ENCODE results near the gene DSCAM.
"Not testable (repeated sequence)": the region's sequence is repeated elsewhere in the genome, so short reads cannot be mapped to it uniquely, and the experiment has no call there.

The DSCAM gene

DNA sequence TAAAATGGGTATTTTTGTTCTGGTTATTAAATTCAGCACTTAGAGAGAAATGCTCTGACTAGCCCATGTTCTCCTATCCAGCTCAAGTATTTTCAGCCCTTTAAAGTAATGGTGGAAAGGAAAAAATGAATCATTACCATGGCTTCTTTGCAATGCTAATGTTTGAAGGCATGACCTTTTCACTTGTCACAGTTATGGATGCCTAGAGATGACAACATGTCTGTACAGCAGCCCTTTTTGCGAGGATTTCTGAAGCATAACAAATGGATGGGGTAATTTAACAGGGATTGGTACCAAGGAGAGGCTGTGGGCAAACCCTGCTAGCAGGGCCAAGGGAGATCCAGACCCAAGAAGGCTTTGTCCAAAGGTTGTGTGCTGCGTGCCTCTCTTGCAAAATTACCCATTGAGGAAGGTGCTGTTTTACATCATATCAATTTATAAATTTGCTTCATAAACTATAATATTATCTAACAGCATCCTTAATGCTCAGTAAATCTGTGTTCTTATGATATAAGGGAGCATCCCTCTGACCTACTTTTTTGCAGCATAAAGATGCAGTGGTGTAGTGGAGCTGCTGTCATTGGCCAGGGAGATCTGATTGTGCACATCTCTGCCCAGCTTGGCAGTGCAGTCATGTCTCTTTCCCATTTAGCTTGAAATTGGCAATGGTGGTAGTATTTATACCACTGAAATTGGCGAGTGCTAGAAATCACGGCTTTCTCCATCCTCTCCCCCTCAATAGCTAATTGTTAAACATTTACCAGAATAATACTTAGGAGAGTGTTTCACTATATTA, 652.6 kb downstream of the DSCAM start:
- in situ Hi-C loops (cut with MboI; ENCODE audit: low sequenced_read_pairs), result no loop called here

DNA sequence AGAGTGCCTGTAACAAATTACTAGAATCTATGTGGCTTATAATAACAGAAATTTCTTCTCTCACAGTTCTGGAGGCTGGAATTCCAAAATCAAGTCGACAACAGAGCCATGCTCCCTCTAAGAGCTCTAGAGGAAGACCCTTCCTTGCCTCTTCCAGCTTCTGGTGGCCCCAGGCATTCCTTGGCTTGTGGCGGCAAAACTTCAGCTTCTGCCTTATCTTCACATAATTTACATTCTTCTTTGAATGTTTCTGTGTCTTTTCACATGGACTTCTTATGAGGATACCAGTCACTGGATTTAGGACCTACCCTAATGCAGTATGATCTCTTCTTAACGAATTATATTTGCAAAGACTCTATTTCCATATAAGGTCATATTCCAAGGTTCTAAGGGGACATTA, 655.3 kb downstream of the DSCAM start:
- in situ Hi-C loops (cut with MboI; ENCODE audit: low sequenced_read_pairs), result no loop called here

DNA sequence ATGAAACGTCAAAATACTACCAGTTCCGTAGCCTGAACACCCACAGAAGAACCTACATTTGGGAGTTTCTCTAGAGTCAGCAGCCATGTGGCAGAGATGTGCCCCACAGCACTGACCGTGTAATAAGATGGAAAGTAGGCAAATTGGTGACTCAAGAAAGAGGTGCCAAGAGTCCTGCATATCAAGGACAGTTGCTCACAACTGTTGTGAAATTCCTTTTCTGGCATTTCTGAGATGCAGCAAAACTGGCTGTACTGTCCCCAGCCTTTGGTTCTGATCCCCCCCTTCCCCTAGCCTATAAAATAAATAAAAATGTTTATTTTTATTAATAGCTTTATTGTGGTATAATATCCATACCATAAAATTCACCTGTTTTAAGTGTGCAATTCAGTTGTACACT, 655.8 kb downstream of the DSCAM start:
- in situ Hi-C loops (cut with MboI; ENCODE audit: low sequenced_read_pairs), result no loop called here

DNA sequence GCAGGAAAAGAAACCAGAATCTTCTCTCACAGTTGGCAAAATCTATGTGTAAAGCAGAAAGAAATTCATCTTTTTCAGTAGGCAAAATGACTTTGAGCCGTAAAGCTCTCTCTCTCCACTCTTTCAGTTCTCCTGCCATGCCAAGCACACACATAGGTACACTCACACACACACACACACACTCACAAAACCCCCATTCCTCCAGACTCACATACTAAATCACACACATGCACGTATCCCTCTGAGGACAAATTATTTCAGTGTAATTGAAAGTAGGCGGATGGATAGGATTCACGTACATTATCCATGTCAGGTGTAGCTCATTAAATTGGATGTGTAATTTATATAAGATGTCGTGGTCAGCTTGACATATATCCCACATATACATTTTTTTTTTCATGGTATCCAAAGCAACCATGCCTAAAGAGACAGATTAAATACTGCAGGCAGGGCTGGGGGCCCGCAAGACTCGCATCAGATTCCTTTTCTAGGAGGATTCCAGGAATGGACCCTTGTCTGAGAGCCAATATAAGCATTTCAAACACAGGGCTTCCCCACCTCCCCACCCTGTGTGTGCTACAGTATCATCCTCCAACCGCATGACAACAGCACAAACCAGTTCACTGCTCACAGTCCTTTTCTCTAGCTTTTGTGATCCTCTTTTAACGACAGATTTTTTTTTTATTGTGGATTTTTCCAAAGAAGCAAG, 658.9 kb downstream of the DSCAM start:
- in situ Hi-C loops (cut with MboI; ENCODE audit: low sequenced_read_pairs), result no loop called here

DNA sequence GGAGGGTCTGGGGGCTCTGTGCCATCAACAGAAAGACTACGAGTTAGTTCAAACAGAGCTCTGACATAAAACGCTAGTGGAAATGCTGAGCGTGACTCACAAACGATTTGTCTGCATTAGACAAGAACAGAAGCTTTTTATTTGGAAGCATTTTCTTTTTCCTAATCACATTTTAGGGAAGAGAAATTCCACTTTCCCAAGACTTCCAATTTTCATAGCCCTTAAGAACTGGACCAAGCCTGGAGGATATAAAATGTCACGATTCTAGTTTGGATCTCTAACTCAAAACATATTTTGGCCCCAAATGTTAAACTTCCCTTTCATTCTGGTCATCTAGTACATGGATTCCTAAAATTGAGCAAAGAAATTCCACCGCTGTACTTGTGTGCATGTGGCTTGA, 659.7 kb downstream of the DSCAM start:
- in situ Hi-C loops (cut with MboI; ENCODE audit: low sequenced_read_pairs), result no loop called here

DNA sequence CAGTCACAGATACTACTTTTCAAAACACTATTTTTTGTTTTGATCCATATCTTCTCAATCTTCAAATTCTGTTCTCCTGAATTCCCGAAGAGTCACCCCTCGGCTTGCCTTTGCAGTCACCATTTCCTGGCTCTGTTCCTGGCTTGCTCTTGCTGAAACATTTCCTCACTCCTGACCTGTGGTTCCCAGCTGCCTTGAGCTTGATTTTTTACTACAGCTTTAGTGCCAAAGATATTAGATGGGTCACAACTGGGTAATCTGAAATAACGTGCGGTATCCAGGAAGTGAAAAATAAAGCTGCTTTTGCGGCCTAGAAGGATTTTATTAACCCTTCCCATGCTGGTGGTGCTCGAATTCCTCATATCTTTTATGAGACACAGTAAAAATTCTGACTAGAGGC, 660.9 kb downstream of the DSCAM start:
- in situ Hi-C loops (cut with MboI; ENCODE audit: low sequenced_read_pairs), result no loop called here

DNA sequence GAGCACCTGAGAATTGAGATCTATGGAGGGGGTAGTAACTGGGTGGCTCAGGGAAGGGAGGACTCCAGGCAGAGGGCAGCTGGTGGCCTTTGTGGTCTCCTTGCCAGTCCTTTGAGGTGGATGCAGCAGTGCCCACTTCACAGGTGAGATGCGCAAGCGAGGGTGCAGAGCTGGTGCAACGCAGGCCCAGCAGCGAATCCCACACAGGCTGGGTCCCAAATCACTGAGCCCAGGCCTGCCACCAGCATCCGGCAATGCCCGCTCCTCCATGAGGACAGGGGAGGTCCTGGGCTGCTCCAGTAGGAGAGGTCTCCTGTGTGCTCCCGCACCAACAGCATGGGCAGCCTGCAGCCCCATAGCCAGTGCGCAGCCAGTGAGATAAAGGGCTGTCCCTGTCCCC, 661.8 kb downstream of the DSCAM start:
- in situ Hi-C loops (cut with MboI; ENCODE audit: low sequenced_read_pairs), result no loop called here

DNA sequence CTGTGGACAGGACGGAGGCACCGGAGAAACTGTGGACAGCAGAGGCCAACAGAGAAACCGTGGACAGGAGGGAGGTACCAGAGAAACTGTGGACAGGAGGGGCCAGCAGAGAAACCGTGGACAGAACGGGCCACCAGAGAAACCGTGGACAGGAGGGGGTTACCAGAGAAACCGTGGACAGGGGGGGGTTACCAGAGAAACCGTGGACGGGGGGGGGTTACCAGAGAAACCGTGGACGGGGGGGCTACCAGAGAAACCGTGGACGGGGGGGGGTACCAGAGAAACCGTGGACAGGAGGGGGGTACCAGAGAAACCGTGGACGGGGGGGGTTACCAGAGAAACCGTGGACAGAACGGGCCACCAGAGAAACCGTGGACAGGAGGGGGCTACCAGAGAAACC, 664.5 kb downstream of the DSCAM start:
- in situ Hi-C loops (cut with MboI; ENCODE audit: low sequenced_read_pairs), result not testable (repeated sequence)

DNA sequence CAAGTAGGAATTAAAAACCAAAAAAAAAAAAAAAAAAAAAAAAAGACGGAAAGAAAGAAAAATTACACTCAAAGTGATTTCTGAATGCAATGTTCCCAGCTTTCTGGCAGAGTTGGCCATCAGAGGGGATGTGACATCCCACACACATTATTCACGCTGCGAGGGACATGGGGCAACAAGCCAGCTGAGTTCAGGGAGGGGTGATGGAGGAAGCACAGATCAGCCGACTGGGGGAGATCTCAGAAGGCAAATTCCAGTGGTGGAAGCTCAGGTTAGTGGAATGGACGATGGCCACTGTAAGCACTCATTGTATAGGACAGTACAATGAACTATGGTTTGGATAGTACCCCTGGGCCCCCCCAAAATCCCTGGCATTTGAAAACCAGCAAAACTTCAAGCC, 667.8 kb downstream of the DSCAM start:
- in situ Hi-C loops (cut with MboI; ENCODE audit: low sequenced_read_pairs), result no loop called here

DNA sequence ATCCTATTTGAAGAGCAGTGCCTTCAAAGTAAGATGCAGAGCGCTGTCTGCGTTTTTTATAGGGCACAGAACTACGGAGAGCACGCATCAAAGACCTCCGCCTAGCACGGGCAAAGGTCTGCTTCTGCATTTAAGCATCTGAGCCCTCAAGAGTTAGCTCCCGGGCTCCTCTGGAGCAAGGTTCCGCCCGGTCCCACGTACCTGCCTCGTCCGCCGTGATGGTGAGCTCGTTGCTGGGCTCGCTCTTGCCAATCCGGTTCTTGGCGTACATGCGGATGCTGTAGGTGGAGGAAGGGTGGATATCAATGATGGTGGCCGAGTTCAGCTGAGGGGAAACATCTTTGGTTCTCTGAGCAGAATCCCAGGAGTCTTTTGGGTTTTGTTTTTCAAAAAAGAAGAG, 668.2 kb downstream of the DSCAM start:
- in situ Hi-C loops (cut with MboI; ENCODE audit: low sequenced_read_pairs), result no loop called here

DNA sequence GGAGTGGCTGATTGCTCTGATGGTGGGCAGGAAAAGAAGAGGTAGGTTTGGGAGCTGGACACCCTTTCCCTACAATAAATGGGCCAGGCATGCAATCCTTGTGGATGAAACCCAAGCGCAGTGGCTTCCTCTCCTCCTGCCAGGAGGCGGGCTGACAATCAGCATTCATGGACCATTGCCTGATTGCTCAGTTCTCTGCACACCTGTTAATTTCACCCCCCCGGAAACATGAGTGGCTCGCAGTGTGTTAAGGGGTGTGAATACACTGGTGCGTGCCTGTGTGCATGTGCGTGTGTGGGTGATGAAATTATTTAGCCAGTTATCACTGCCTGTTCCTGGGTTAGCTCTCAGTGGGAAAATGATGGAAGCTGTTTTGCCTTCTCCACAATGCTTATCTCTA, 669.0 kb downstream of the DSCAM start:
- in situ Hi-C loops (cut with MboI; ENCODE audit: low sequenced_read_pairs), result no loop called here

DNA sequence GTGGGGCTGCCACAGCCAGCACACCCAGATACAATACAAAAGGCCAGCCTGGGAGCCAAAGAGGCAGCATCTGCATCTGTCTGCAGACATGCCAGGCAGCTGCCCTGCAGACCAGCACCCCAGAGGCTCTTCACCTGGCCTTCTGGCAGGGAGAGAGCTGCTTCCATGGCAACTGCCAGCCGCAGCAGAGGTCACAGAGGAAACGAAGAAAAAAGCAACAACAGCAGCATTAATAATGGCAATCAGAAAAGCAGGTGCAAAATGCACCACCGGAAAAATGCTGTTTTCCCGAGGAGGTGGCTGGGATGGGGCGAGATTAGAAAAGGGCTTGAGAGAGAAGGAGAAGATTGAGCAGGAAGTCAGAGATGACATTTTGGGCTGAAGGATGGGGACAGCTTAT, 670.2 kb downstream of the DSCAM start:
- in situ Hi-C loops (cut with MboI; ENCODE audit: low sequenced_read_pairs), result no loop called here

DNA sequence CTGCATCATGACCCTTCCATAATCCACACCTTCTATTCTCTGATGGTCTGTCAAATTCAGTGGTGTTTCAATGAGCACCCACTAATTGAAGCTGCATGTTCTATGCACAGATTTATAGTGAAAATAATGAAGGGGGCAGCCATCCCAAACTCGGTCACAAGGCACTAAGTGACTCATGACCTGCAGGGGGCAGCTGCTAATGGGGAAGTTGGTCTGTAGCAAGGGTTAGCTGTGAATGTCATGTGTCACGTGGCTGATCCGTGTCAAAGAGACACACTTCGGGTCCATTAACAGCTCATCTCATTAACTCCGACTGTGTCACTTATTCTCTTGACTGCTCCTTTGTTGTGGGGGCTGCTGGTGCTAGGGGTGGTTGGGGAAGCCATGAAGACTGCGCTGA, 673.1 kb downstream of the DSCAM start:
- in situ Hi-C loops (cut with MboI; ENCODE audit: low sequenced_read_pairs), result no loop called here

DNA sequence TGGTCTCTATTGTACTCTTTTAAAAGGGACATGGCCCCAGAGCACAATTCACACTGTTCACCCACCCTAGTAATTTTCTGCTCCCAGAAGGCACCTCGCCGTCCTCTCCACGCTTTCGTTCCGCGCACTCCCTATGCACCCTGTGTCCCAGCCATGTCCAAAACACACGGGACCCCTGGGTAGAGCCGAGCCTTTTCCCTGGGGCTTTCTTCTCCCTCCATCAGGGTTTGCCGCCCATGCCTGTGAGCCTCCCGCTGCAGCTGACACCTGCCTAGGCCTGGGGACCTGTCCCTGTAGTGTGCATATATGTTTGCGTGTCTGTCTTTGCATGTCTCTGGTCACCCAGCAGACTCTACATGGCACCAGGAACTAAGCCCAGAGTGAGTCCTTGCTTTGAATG, 677.0 kb downstream of the DSCAM start:
- in situ Hi-C loops (cut with MboI; ENCODE audit: low sequenced_read_pairs), result no loop called here

DNA sequence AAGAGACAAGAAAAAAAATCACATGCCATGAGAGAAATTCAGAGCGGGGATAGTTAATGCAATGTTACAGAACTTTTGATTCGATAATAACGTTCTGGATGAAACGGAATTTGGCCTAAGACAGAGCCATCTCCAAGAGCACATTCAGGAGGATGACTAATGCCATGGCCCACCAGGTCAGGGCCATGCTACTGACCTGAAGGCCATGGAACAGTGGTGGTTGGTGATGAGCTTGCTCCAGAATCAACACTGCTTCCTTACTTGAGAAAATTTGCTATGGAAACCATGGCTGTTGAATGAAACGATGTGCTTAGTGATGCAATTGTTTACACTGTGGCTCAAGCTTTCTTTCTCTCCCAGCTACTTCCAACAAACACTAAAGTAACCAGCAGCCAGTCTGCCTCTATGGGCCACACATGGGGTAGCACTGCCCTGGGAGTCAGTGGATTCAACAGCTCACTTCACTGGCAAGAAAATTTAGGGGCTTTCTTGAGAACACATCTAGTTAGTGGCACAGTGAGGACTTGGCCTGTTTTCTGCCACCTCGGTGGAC, 680.6 kb downstream of the DSCAM start:
- in situ Hi-C loops (cut with MboI; ENCODE audit: low sequenced_read_pairs), result no loop called here

DNA sequence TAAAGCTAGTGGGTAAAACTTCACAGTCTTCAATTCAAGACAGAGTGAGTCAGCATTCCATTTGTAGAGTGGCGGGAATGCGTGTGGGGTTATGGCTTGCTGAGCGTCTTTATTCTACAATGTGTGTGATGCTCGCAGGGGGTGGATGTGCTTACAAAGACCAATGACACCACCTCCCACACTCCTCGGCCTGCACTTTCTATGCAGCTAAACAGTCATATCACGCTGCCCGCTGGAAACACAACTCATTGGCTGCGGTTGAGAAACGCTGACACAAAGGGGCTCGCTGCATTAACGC, 681.2 kb downstream of the DSCAM start:
- in situ Hi-C loops (cut with MboI; ENCODE audit: low sequenced_read_pairs), result no loop called here

DNA sequence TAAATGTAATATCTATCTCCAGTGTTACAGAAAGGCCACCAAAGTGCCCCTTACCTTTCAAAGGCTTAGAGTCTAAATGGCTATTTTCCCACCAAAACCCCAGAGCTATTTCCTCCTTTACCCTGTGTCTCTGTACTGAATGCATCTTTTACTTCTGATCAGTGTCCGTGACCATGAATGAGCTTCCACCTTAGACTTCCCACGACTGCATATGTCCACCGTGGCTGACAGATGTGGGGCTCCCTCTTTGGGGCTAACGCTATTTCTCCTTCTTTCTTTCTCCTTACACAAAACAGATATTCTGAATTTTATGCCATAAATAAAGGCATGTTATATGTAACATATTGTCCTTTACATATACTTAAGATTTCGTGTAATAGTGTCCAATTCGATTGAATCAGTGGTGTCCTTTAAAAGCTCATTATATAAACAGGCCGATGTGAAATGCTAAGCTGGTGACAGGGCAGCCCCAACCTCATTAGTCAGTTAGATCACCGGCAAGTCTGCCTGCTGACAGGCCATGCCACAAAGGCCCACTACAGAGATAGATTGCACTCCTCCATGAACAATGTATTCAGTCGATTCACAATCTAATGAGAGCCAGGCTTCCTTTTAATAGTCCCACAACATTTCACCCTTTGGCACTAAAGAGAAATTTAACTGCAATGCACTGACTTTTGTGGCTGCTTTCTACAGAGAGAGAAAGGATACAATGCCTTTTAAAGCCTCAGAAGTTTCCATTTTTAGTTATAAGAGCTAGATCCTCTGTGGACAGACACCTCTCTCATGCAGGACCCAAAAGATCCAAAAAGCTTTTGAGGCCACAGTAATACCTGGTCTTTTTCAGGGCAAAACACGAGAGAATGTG, 681.8 kb downstream of the DSCAM start:
- in situ Hi-C loops (cut with MboI; ENCODE audit: low sequenced_read_pairs), result no loop called here

DNA sequence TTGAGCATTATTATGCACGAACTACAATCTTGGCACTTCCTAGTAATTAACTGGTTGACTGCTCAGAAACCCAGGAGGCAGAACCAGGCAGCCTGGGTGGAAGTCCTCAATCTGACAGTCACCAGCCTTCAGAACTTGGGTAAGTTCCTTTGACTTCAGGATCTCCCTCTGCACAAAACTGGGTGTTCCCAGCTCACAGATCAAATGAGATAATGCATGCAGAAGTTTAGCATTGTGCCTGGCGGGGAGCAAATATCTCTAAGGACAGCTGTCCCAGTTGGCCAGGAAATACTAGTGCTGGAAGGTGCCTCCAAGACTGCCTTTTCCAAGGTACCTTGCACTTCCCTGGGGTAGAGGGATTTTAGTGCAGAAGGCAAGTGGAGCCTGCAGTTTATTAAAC, 684.9 kb downstream of the DSCAM start:
- in situ Hi-C loops (cut with MboI; ENCODE audit: low sequenced_read_pairs), result no loop called here

DNA sequence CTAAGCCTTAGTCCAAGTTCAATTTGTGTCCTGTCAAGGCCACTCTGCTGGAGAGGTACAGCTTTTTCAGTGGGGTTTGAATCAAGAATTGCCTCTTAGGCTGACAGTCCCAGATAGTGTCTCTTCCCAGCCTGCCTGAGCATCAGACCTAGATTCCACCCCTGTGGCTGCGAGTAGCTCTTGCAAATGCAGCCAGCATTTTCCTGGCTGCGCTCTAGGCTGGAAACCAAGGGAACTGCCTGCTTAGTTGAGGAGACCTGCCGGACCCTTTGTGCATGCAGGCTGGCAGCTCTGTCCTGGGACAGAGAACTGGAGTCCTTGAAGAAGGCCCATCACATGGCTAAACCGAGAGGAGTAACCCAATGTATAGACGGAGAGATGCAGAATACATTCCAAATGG, 686.0 kb downstream of the DSCAM start:
- in situ Hi-C loops (cut with MboI; ENCODE audit: low sequenced_read_pairs), result no loop called here

DNA sequence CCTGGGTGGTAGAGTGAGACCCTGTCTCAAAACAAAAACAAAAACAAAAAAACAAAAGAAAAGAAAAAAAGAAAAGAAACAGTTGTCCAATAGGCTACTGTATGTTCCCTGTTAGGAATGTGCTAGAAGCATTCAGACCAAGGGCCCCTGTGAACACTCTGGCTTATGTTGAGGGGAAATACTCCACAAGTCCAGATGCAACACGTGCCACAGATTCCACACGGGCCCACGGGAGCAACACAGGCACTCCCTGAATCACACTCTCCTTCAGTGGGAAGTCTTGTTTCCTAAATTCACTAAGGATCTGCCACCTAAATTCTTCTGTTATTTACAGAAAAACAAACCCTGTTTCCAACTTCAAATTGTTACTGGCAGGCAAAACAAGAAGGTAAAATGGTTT, 688.6 kb downstream of the DSCAM start:
- in situ Hi-C loops (cut with MboI; ENCODE audit: low sequenced_read_pairs), result no loop called here

DNA sequence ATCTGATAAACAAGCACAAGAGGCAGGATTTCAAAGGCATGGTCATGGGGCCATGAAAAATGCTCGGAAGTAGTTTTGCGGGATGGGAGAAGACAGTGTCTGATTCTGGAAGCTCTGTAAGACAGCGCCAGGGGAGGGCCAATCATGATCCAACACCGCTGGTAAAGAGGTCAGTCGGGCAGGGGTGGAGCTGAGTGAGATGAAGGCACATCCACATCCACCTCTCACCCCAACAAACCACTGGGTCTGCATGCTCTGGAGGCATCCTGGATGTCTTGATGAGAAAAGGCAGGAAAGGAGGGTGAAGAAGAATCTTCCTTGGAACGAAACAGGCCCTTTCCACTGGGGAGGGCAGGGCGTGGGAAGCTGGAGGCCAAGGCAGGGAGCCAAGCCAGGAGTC, 691.4 kb downstream of the DSCAM start:
- in situ Hi-C loops (cut with MboI; ENCODE audit: low sequenced_read_pairs), result no loop called here

DNA sequence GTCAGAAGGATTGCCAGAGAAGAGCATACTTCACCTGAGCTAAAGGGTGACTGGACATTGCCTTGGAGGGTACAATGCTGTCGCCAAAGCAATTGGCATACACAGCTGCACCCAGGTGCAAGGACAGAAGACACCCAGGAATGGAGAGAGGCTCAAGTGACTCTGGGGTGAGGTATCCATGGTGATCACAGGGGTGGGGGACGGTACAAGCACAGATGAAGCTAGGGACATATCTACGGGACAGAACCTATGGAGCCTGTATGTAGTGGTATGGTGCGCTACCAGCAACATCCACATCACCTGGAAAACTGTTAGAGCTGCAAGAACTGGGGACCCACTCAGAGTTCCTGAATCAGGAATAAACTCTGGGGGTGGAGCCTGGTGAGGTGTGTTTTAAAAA, 693.6 kb downstream of the DSCAM start:
- in situ Hi-C loops (cut with MboI; ENCODE audit: low sequenced_read_pairs), result no loop called here

Data from hTERT RPE-1 (cell line).